HepG2 (cell line): ENCODE results near the gene MBD3. TPM values are rescaled to one million over a fixed set of nuclear protein-coding genes. Genes with fewer than 3 reads are reported as not detected.

Source experiments
- ATAC-seq: fragments of 200-7000 bp; cut with Tn5 transposase; 3 replicates; pipeline ENCODE4 v1.9.1; 2020; ENCODE audit warnings: mild to moderate bottlenecking, moderate library complexity
- BruUV-seq: library from RNA; stranded (reverse); fragments of 400-500 nt; replicated peaks from 2 replicates; lab custom pipeline; 2021; lab: Mats Ljungman, UMichigan
- CTCF ChIA-PET: fragments of 300-600 bp; formaldehyde crosslinking; extraction: SDS; loops from one replicate; lab custom pipeline; 2021; ENCODE audit warnings: low total read pairs, inconsistent platforms, low intra/inter-chr PET ratio; lab: Yijun Ruan, JAX
- POLR2A ChIA-PET: fragments of 350-600 bp; sonication (Branson Sonifier 250); formaldehyde crosslinking; loops from one replicate; lab custom pipeline; 2020; ENCODE audit warnings: antibody characterized with exemption, inconsistent platforms; lab: Yijun Ruan, JAX
- DNase-seq: peaks from one replicate; pipeline ENCODE4 v3.0.0-alpha.2; 2015; ENCODE audit warnings: low spot score
- FAIRE-seq: peaks from 3 replicates; lab custom pipeline; 2011; peaks lifted over from hg19 to GRCh38; lab: Jason Lieb, UNC
- H2AFZ ChIP-seq: one replicate; pipeline ENCODE4 v1.6.1; 2011; ENCODE audit warnings: low read length, inconsistent platforms
- H3K27ac ChIP-seq: fragments of 300-600 bp; 3 replicates; pipeline ENCODE4 v1.8.0; 2011; ENCODE audit warnings: mixed run types, mild to moderate bottlenecking, mixed read lengths, low read length, inconsistent platforms; ENCODE audit not compliant: insufficient read depth; ENCODE audit errors: extremely low read length
- H3K27me3 ChIP-seq, 2 experiments: fragments of 200-600 bp in 1 of 2; 2 replicates in 1 of 2; 3 replicates in 1 of 2; pipeline versions ENCODE4 v1.6.0 to v1.8.0; 2011; ENCODE audit warnings: low read length in 2 of 2, mild to moderate bottlenecking in 2 of 2, moderate library complexity in 2 of 2, inconsistent platforms in 1 of 2; ENCODE audit not compliant: insufficient read depth in 2 of 2, control insufficient read depth in 1 of 2
- H3K36me3 ChIP-seq, 2 experiments: fragments of 200-600 bp in 1 of 2; replicated peaks in 1 of 2; 2 replicates in 1 of 2; 3 replicates in 1 of 2; pipeline versions ENCODE4 v1.5.1 to v1.8.0; 2011; ENCODE audit warnings: low read length in 2 of 2, inconsistent platforms in 1 of 2; ENCODE audit not compliant: insufficient read depth in 2 of 2, control insufficient read depth in 1 of 2
- H3K4me1 ChIP-seq: 2 replicates; pipeline ENCODE4 v1.5.1; 2012; ENCODE audit warnings: low read length, inconsistent platforms; ENCODE audit not compliant: insufficient read depth
- H3K4me2 ChIP-seq: 2 replicates; pipeline ENCODE4 v1.6.0; 2011; ENCODE audit warnings: low read depth, low read length, inconsistent platforms
- H3K4me3 ChIP-seq, 3 experiments: fragments of 200-600 bp in 1 of 3; sonication (generic), shearing (Covaris generic) in 1 of 3; replicated peaks in 1 of 3; 2 replicates each; pipeline ENCODE4 v1.5.1; 2011 to 2016; ENCODE audit warnings: low read length in 3 of 3, inconsistent platforms in 2 of 3, low read depth in 2 of 3, mild to moderate bottlenecking in 2 of 3, control low read depth in 1 of 3, mixed read lengths in 1 of 3; ENCODE audit not compliant: insufficient read depth in 1 of 3
- H3K79me2 ChIP-seq: one replicate; pipeline ENCODE4 v1.6.1; 2011; ENCODE audit warnings: low read length, inconsistent platforms; ENCODE audit not compliant: insufficient read depth
- H3K9ac ChIP-seq: 2 replicates; pipeline ENCODE4 v1.6.0; 2011; ENCODE audit warnings: mild to moderate bottlenecking, low read depth, low read length, inconsistent platforms; ENCODE audit not compliant: insufficient read depth
- H3K9me3 ChIP-seq: 2 replicates; pipeline ENCODE4 v1.5.1; 2012; ENCODE audit warnings: mild to moderate bottlenecking, low read length
- H4K20me1 ChIP-seq: 2 replicates; pipeline ENCODE4 v1.6.0; 2011; ENCODE audit warnings: inconsistent platforms, mild to moderate bottlenecking, low read length, moderate library complexity; ENCODE audit not compliant: insufficient read depth
- AGO2 ChIP-seq: fragments of 200-400 bp; formaldehyde crosslinking; optimal IDR thresholded peaks from 2 replicates; pipeline ENCODE3; 2017; ENCODE audit warnings: mild to moderate bottlenecking, low read depth, low read length, moderate library complexity
- DMAP1 ChIP-seq: IDR thresholded peaks from 2 replicates; pipeline ENCODE4 v1.6.1; 2016
- KMT2B ChIP-seq: IDR thresholded peaks from 2 replicates; pipeline ENCODE4 v1.6.1; 2016; ENCODE audit warnings: missing genetic modification reagents, missing compliant biosample characterization
- MED8 ChIP-seq: sonication (generic); formaldehyde crosslinking; IDR thresholded peaks from 2 replicates; pipeline ENCODE4 v1.8.1; 2023; ENCODE audit warnings: mild to moderate bottlenecking, missing genetic modification reagents; ENCODE audit not compliant: insufficient replicate concordance
- MEF2D ChIP-seq: sonication (generic); formaldehyde crosslinking; IDR thresholded peaks from 2 replicates; pipeline ENCODE4 v1.5.1; 2020; ENCODE audit warnings: mild to moderate bottlenecking, missing genetic modification reagents
- MEIS2 ChIP-seq: sonication (generic); formaldehyde crosslinking; IDR thresholded peaks from 2 replicates; pipeline ENCODE4 v1.9.0; 2021; ENCODE audit warnings: mild to moderate bottlenecking, missing genetic modification reagents
- NKX3-1 ChIP-seq: sonication (generic); formaldehyde crosslinking; IDR thresholded peaks from 2 replicates; pipeline ENCODE4 v1.5.0; 2020; ENCODE audit warnings: missing genetic modification reagents
- SAFB2 ChIP-seq: sonication (generic); formaldehyde crosslinking; IDR thresholded peaks from 2 replicates; pipeline ENCODE4 v1.5.1; 2020; ENCODE audit warnings: missing genetic modification reagents, low read depth, mild to moderate bottlenecking, borderline replicate concordance
- SMARCE1 ChIP-seq: fragments of 450-650 bp; IDR thresholded peaks from 2 replicates; pipeline ENCODE4 v1.6.1; 2017; ENCODE audit warnings: borderline replicate concordance
- TBX2 ChIP-seq: sonication (generic); formaldehyde crosslinking; IDR thresholded peaks from 2 replicates; pipeline ENCODE4 v1.5.0; 2020; ENCODE audit warnings: missing genetic modification reagents, mild to moderate bottlenecking, borderline replicate concordance
- TRIM24 ChIP-seq: sonication (generic); formaldehyde crosslinking; IDR thresholded peaks from 2 replicates; pipeline ENCODE4 v1.8.0; 2022; ENCODE audit warnings: mild to moderate bottlenecking, missing genetic modification reagents
- U2AF2 ChIP-seq: fragments of 200-400 bp; formaldehyde crosslinking; IDR thresholded peaks from 2 replicates; pipeline ENCODE4 v1.6.1; 2017; ENCODE audit warnings: low read depth, mild to moderate bottlenecking, low read length
- ZBTB1 ChIP-seq: sonication (generic); formaldehyde crosslinking; IDR thresholded peaks from 2 replicates; pipeline ENCODE4 v1.4.0; 2020; ENCODE audit warnings: missing genetic modification reagents, borderline replicate concordance
- ZC3H4 ChIP-seq: sonication (generic); formaldehyde crosslinking; IDR thresholded peaks from 2 replicates; pipeline ENCODE4 v1.4.0; 2020; ENCODE audit warnings: missing genetic modification reagents, borderline replicate concordance
- ZEB1 ChIP-seq: IDR thresholded peaks from 2 replicates; pipeline ENCODE4 v1.6.1; 2012; ENCODE audit warnings: mild to moderate bottlenecking, low read depth, inconsistent platforms; ENCODE audit not compliant: insufficient replicate concordance
- ZNF124 ChIP-seq: sonication (generic); formaldehyde crosslinking; IDR thresholded peaks from 2 replicates; pipeline ENCODE4 v1.4.0; 2020; ENCODE audit warnings: missing genetic modification reagents
- ZNF230 ChIP-seq: sonication (generic); formaldehyde crosslinking; IDR thresholded peaks from 2 replicates; pipeline ENCODE4 v1.4.0; 2020; ENCODE audit warnings: mild to moderate bottlenecking, missing genetic modification reagents
- ZNF331 ChIP-seq: sonication (generic); formaldehyde crosslinking; IDR thresholded peaks from 2 replicates; pipeline ENCODE4 v1.4.0; 2020; ENCODE audit warnings: missing genetic modification reagents
- ZNF430 ChIP-seq: sonication (generic); formaldehyde crosslinking; IDR thresholded peaks from 2 replicates; pipeline ENCODE4 v1.9.0; 2021; ENCODE audit warnings: mild to moderate bottlenecking, missing genetic modification reagents
- ZNF543 ChIP-seq: sonication (generic); formaldehyde crosslinking; IDR thresholded peaks from 2 replicates; pipeline ENCODE4 v1.4.0; 2020; ENCODE audit warnings: mild to moderate bottlenecking, missing genetic modification reagents
- ZNF556 ChIP-seq: sonication (generic); formaldehyde crosslinking; IDR thresholded peaks from 2 replicates; pipeline ENCODE4 v1.4.0; 2020; ENCODE audit warnings: mild to moderate bottlenecking, missing genetic modification reagents, borderline replicate concordance
- ZNF660 ChIP-seq: sonication (generic); formaldehyde crosslinking; IDR thresholded peaks from 2 replicates; pipeline ENCODE4 v1.5.1; 2020; ENCODE audit warnings: mild to moderate bottlenecking, low read depth, missing genetic modification reagents, borderline replicate concordance
- ZSCAN29 ChIP-seq: sonication (generic); formaldehyde crosslinking; conservative IDR thresholded peaks from 2 replicates; pipeline ENCODE4 v1.4.0; 2020; ENCODE audit warnings: mild to moderate bottlenecking, missing genetic modification reagents
- WGBS: methylation state at CpG from one replicate; pipeline ENCODE4 v1.1.6; 2017; ENCODE audit warnings: low lambda C conversion rate; 5-methylcytosine and 5-hydroxymethylcytosine counted together
- in situ Hi-C: cut with HindIII; loops from 2 replicates; pipeline ENCODE4 v1.10.0; 2017; ENCODE audit warnings: low pct_unique_long_range_greater_than_20kb; ENCODE audit not compliant: extremely low pct_ligation_motif_present
- intact Hi-C: fragments of 100-400 bp; cut with micrococcal nuclease; formaldehyde crosslinking; loops from one replicate; pipeline ENCODE4 v1.10.0; 2022; ENCODE audit not compliant: unreplicated experiment
- polyA plus RNA-seq, 8 experiments: library from polyadenylated mRNA; depleted of rRNA in 3 of 8; stranded (reverse) in 7 of 8; unstranded in 1 of 8; fragments of >200 nt; fragmentation: Illumina TruSeq in 4 of 8; extraction: Trizol in 4 of 8; gene quantifications; 2 replicates each; pipeline versions ENCODE4 v1.2.1 to v1.2.3, GENCODE V29; 2011 to 2016; ENCODE audit warnings: low read depth in 4 of 8, missing spikeins in 1 of 8, mixed read lengths in 1 of 8; ENCODE audit not compliant: insufficient read depth in 1 of 8
- total RNA-seq, 5 experiments: library from RNA; depleted of rRNA; stranded (reverse); fragments of >200 nt; fragmentation: Illumina TruSeq; extraction: Trizol; gene quantifications; 2 replicates each; pipeline ENCODE4 v1.2.3, GENCODE V29; 2016; ENCODE audit warnings: low read depth in 1 of 5
- TF ChIP-seq, protein P1 (sequence below): sonication (generic); formaldehyde crosslinking; IDR thresholded peaks from 2 replicates; pipeline ENCODE4 v1.4.0; 2020; ENCODE audit warnings: missing genetic modification reagents, borderline replicate concordance

Gene MBD3
- total and polyA plus RNA-seq, 2 of the 13 experiments (the other 11 are each of a cell fraction or from before 2014, with no cell fraction given), result 21.2 to 76.9 TPM

GRCh38 chr19:1606138-1606651, 13.5 kb upstream of the MBD3 start:
- Histone ChIP-seq H3K36me3 (peaks cover 2 to 3% of the 10 kb centered on the region in 2 experiments; a peak in 3 of 5 replicates), H3K4me3 (peak overlapping the region; percentile 46 to 100 (median 97)), H3K79me2 (peaks cover 34% of the 10 kb centered on the region), H3K4me2 (peak overlapping the region; percentile 94), H3K27ac (peak overlapping the region; percentile 99), H3K4me1 (peaks cover 33% of the 10 kb centered on the region), H3K9me3 (no peaks in the 10 kb centered on the region), H3K9ac (peak overlapping the region; percentile 86), H3K27me3 (no peaks in the 10 kb centered on the region; a peak in 1 of 5 replicates), H2AFZ (no peak overlapping the region), H4K20me1 (peaks cover 3% of the 10 kb centered on the region; the same call in 1 of the 2 replicates)
- ATAC-seq, result peak; percentile 38
- no peak for DNase-seq
- WGBS, result 16% methylated on average over 9 of the region's 16 CpGs
- CTCF ChIA-PET, result interaction anchor here (1.6 kb wide), 1 partner anchor 161 kb away, joined by 4 read pairs; no protein-coding TSS in a partner anchor
- intact Hi-C loops, result loop anchor here (5.0 kb wide), 1 partner anchor 46 kb away; the partner anchor contains the start of gene TCF3
- POLR2A ChIA-PET, result interaction anchor here (1.4 to 2.2 kb wide), 7 partner anchors 13 to 220 kb away, joined by 4 to 24 read pairs (median 5); partner anchors contain the start of gene MBD3
- no peak for FAIRE-seq
- in situ Hi-C loops, result no loop called here
- BruUV-seq, result no TSS peak
- no peak; the same call in 1 of the 2 replicates for TF ChIP-seq TBX2 (CRISPR knock-in tag)
- TF ChIP-seq ZNF556, result 0 out of 2 replicates have a peak, but pooled peaks have one; percentile 64
- TF ChIP-seq ZNF331 (CRISPR knock-in tag), result peak; percentile 8; the same call in 1 of the 2 replicates
- TF ChIP-seq ZSCAN29 (CRISPR knock-in tag), result peak; percentile 37; the same call in 1 of the 2 replicates
- no peak for TF ChIP-seq DMAP1 (CRISPR knock-in tag)
- no peak for TF ChIP-seq SMARCE1
- no peak for TF ChIP-seq U2AF2
- no peak for TF ChIP-seq ZNF230
- no peak; the same call in 1 of the 2 replicates for TF ChIP-seq SAFB2
- no peak for TF ChIP-seq ZEB1
- TF ChIP-seq ZNF543 (CRISPR knock-in tag), result no peak
- 0 out of 2 replicates have a peak, but pooled peaks have one; percentile 5 for TF ChIP-seq MEIS2 (CRISPR knock-in tag)
- TF ChIP-seq NKX3-1 (CRISPR knock-in tag), result no peak
- TF ChIP-seq MED8 (CRISPR knock-in tag), result no peak
- TF ChIP-seq, protein P1, sequence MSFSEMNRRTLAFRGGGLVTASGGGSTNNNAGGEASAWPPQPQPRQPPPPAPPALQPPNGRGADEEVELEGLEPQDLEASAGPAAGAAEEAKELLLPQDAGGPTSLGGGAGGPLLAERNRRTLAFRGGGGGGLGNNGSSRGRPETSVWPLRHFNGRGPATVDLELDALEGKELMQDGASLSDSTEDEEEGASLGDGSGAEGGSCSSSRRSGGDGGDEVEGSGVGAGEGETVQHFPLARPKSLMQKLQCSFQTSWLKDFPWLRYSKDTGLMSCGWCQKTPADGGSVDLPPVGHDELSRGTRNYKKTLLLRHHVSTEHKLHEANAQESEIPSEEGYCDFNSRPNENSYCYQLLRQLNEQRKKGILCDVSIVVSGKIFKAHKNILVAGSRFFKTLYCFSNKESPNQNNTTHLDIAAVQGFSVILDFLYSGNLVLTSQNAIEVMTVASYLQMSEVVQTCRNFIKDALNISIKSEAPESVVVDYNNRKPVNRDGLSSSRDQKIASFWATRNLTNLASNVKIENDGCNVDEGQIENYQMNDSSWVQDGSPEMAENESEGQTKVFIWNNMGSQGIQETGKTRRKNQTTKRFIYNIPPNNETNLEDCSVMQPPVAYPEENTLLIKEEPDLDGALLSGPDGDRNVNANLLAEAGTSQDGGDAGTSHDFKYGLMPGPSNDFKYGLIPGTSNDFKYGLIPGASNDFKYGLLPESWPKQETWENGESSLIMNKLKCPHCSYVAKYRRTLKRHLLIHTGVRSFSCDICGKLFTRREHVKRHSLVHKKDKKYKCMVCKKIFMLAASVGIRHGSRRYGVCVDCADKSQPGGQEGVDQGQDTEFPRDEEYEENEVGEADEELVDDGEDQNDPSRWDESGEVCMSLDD (CRISPR knock-in tag), result no peak
- TF ChIP-seq MEF2D (CRISPR knock-in tag), result no peak
- TF ChIP-seq ZNF430, result peak; percentile 46; the same call in 1 of the 2 replicates
- 0 out of 2 replicates have a peak, but pooled peaks have one; percentile 17 for TF ChIP-seq KMT2B (CRISPR knock-in tag)
- TF ChIP-seq ZC3H4 (CRISPR knock-in tag), result 0 out of 2 replicates have a peak, but pooled peaks have one; percentile 4
- TF ChIP-seq TRIM24 (CRISPR knock-in tag), result no peak
- TF ChIP-seq ZNF660 (CRISPR knock-in tag), result no peak
- no peak for TF ChIP-seq ZBTB1 (CRISPR knock-in tag)
- peak; percentile 66 for TF ChIP-seq AGO2
- no peak for TF ChIP-seq ZNF124
